Mesothelial cell of epicardium (in vitro differentiated cells): Measurements from ENCODE around the gene SETD5. TPM values are rescaled to one million over a fixed set of nuclear protein-coding genes. Genes with fewer than 3 reads are reported as not detected.

Experiments
- DNase-seq, 2 experiments: peaks; one replicate each; pipeline ENCODE4 v3.0.0; 2021; ENCODE audit warnings: low spot score in 2 of 2; ENCODE audit not compliant: unreplicated experiment in 2 of 2
- H3K27ac Mint-ChIP-seq: 2 replicates; pipeline ENCODE4 v1.8.0; 2021; ENCODE audit warnings: mixed read lengths
- H3K27me3 Mint-ChIP-seq: 2 replicates; pipeline ENCODE4 v1.8.0; 2021; ENCODE audit warnings: low read depth, mixed read lengths
- H3K36me3 Mint-ChIP-seq: 2 replicates; pipeline ENCODE4 v1.8.0; 2021; ENCODE audit warnings: mixed read lengths
- H3K4me1 Mint-ChIP-seq: 2 replicates; pipeline ENCODE4 v1.8.0; 2021; ENCODE audit warnings: mixed read lengths
- H3K4me3 Mint-ChIP-seq: 2 replicates; pipeline ENCODE4 v1.8.0; 2021; ENCODE audit warnings: mild to moderate bottlenecking, moderate library complexity, mixed read lengths
- H3K9me3 Mint-ChIP-seq: 2 replicates; pipeline ENCODE4 v1.8.0; 2021; ENCODE audit warnings: mixed read lengths
- CTCF ChIP-seq: fragments of 200-600 bp; sonication (generic); IDR thresholded peaks from one replicate; pipeline ENCODE4 v1.5.0; 2021; ENCODE audit warnings: antibody characterized with exemption; ENCODE audit not compliant: unreplicated experiment
- total RNA-seq: library from RNA; stranded (reverse); gene quantifications from 3 replicates; pipeline ENCODE4 v1.2.1, GENCODE V29; 2021

The SETD5 gene
- total RNA-seq, 1 donor from 2014 or later: 254 TPM

GRCh38 chr3:9402410-9403228 is 5.2 kb downstream of the SETD5 start:
- Mint-ChIP-seq H3K4me1 (peaks cover 60% of the 10 kb centered on the region), H3K27me3 (no peaks in the 10 kb centered on the region), H3K27ac (peak overlapping the region; percentile 75), H3K9me3 (no peaks in the 10 kb centered on the region), H3K4me3 (peak overlapping the region; percentile 41), H3K36me3 (no peaks in the 10 kb centered on the region)
- DNase-seq: no peak
- no peak for TF ChIP-seq CTCF

- DNase-seq: no peak
- H3K27ac Mint-ChIP-seq: no peak overlapping the region
- H3K27me3 Mint-ChIP-seq: no peaks in the 10 kb centered on the region
- H3K4me3 Mint-ChIP-seq: no peak overlapping the region
- peaks cover 62% of the 10 kb centered on the region for H3K4me1 Mint-ChIP-seq
- H3K9me3 Mint-ChIP-seq: peaks cover 1% of the 10 kb centered on the region
- H3K36me3 Mint-ChIP-seq: peaks cover 1% of the 10 kb centered on the region
- no peak for TF ChIP-seq CTCF
Measured at GRCh38 chr3:9403463-9403862, 6.0 kb downstream of the SETD5 start.

- Mint-ChIP-seq H3K36me3 (peaks cover 10% of the 10 kb centered on the region), H3K4me3 (no peak overlapping the region), H3K9me3 (peaks cover 14% of the 10 kb centered on the region), H3K27ac (peak overlapping the region; percentile 33), H3K27me3 (no peaks in the 10 kb centered on the region), H3K4me1 (peaks cover 57% of the 10 kb centered on the region)
- no peak for TF ChIP-seq CTCF
- DNase-seq: no peak
Measured at GRCh38 chr3:9404680-9405079, 7.3 kb downstream of the SETD5 start.

GRCh38 chr3:9405756-9406155 is 8.3 kb downstream of the SETD5 start:
- peaks cover 49% of the 10 kb centered on the region for H3K4me1 Mint-ChIP-seq
- no peak overlapping the region for H3K4me3 Mint-ChIP-seq
- DNase-seq: no peak
- H3K27me3 Mint-ChIP-seq: no peaks in the 10 kb centered on the region
- peak overlapping the region; percentile 37 for H3K27ac Mint-ChIP-seq
- H3K36me3 Mint-ChIP-seq: peaks cover 19% of the 10 kb centered on the region
- peaks cover 23% of the 10 kb centered on the region for H3K9me3 Mint-ChIP-seq
- TF ChIP-seq CTCF: no peak

GRCh38 chr3:9406856-9407626 is 9.6 kb downstream of the SETD5 start:
- H3K4me1 Mint-ChIP-seq: peaks cover 37% of the 10 kb centered on the region
- no peak for TF ChIP-seq CTCF
- H3K4me3 Mint-ChIP-seq: no peak overlapping the region
- no peaks in the 10 kb centered on the region for H3K27me3 Mint-ChIP-seq
- peak overlapping the region; percentile 16 for H3K27ac Mint-ChIP-seq
- no peak for DNase-seq
- peaks cover 23% of the 10 kb centered on the region for H3K9me3 Mint-ChIP-seq
- peaks cover 19% of the 10 kb centered on the region for H3K36me3 Mint-ChIP-seq
